HG03045 (cell line): ENCODE data around the gene CATSPERE.

Source experiments
- ATAC-seq: cut with Tn5 transposase; IDR thresholded peaks from one replicate; pipeline ENCODE4 v1.9.1; 2021; ENCODE audit warnings: mild to moderate bottlenecking, moderate library complexity; ENCODE audit not compliant: unreplicated experiment

The CATSPERE gene

DNA sequence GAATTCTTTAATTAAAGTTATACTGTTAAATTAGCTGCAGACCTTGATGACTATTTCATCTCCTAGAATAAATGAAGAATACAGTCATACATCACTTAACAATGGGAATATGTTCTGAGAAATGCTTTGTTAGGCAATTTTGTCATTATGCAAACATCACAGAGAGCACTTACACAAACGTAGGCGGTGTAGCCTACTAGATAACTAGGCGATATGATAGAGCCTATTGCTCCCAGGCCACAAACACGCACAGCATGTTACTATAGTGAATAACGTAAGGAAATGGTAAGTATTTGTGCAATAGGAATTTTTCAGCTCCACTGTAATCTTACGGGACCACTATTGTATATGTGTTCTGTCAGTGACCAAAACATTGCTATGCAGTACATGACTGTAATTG, 154.2 kb downstream of the CATSPERE start:
- ATAC-seq = no peak

DNA sequence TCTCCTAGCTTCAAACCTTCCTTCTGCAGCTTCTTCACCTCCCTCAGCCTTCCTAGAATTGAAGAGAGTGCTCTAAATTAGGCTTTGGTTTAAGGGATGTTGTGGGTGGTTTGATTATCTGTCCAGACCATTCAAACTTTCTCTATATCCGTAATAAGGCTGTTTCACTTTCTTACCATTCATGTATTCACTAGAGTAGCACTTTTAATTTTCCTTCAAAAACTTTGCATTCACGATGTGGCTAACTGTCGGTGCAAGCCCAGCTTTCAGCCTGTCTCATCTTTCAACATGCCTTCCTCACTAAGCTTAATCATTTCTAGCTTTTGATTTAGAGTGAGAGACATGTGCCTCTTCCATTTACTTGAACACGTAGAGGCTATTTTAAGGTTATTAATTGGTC, 165.6 kb downstream of the CATSPERE start:
- no peak for ATAC-seq

DNA sequence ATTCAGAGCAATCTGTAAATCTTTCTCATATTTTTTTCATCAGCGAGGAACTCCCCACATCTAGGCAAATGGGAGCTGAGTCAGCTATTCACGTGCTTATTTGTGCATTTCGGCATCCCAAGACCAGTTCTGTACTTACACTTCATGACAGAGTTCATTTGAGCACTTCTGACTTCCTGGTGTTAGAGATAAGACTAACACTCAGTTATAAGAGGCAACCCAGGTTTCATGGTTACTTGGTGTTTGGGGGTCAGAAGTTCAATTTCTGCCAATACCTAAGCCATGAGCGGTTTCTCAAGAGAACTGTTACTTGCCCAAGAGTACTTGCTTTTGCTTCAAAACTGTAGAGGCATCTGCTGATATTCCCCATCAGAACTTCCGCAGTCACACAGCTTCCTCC, 167.7 kb downstream of the CATSPERE start:
- no peak for ATAC-seq

DNA sequence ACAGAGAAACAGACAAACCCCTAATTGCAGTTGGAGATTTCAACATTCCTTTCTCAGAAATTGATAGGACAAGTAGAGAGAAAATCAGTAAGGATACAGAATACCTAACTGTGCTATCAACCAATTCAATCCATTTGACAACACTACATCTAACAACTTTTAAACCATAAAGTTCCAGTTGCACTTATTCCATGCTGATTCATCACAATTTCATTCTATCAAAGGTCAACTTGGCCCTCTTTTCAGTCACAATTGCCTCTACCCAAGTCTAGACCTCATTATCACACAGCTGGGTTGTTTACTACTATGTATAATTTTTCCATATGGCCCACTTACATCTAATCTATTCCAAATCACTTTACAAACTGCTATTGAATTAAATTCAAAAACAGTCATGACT, 172.1 kb downstream of the CATSPERE start:
- no peak for ATAC-seq

DNA sequence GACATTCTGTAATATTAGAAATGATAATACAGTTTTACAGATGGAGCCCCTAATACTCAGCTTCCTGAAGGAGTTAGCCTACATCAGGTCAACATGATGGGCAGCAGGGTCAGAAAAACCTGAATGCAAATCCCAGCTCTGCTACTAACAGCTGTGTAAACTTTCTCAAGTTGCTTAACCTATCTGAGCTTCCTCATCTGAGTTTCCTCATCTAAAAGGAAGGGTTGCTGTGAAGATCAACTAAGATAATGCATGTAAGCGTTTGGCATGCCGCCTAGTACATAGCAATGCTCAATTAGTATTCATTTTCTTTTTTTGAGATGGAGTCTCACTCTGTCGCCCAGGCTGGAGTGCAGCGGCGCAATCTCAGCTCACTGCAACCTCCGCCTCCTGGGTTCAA, 173.5 kb downstream of the CATSPERE start:
- no peak for ATAC-seq

DNA sequence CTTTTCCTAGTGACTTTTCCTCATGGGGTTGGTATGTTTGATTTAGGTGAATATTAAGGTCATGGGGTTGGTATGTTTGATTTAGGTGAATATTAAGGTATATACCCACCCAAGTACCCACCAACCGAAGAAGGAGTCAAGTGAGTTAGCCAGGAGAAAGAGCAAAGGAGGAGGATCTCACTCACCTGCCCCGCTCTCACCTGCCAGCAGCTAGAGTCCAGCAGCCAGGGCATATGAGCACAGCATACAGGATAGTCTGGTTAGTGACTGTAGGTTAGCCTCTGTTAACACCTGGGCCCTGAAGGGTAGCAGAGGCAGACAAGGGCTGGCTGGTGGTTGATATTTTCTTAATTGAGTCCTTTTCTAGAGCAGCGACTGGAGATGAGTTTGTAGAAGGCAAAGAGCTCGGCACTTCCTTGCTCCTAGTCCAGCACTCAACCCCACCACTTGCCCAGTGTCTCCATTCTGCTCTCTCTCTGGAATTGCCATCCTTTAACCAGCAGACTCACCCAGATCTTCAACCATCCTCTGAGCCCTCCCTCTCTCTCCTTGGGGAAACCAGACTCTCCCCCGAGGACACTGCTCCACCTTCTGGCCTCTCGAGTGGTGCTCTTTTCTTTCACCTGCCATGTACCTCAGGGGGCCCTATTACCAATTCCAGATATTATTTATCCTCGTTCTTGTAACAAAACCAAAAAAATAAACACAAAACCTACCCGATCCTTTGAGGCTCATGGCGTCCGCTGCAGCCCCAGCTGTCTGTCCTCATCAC, 175.6 kb downstream of the CATSPERE start:
- ATAC-seq = no peak

DNA sequence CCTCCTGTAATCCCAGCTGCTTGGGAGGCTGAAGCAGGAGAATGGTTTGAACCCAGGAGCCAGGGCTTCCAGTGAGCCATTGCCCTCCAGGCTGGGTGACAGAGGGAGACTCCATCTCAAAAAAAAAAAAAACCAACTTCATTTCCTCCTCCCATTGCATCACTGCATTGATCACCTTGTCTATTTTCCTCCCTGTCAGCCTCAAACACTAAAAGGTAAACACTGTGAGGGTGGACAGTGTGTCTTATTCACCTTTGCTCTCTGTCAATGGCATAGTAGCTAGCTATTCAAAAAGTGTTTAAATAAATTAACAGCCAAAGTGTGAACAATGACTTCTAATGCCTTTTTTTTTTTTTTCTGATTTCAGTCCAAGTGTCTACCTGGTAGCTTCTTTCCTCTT, 178.5 kb downstream of the CATSPERE start:
- no peak for ATAC-seq

DNA sequence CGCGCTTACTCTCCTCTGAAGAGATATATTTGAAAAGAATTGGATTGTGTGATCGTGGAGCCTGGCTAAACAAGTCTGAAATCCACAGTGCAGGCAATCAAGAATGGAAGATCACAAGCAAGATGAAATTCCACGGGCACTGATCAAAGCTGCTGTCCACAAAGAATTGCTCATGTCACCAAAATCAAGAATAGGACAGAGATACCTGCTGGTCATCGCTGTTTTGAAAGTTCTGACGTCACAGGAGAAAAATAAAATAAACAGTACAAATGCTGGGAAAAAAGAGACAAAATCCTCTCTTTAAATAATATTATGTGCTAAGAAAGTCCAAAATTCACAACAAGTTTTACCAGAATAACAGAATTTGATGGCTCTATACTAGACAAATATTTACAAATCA, 179.8 kb downstream of the CATSPERE start:
- ATAC-seq = no peak

DNA sequence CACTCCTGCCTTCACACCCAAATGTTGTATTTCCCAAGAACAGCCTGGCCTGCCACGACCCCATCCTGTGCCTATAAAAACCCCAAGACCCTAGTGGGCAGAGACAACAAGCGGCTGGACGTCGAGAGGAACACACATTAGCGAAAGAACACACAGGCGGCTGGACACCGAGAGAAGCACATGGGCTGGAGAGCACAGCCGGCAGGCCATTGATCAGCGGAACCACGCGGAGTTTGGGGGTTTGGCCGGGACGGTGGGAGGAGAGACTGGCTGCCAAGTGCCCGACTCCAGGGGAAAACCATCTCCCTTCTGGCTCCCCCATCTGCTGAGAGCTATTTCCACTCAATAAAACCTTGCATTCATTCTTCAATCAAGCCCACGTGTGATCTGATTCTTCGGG, 181.5 kb downstream of the CATSPERE start:
- ATAC-seq = no peak

DNA sequence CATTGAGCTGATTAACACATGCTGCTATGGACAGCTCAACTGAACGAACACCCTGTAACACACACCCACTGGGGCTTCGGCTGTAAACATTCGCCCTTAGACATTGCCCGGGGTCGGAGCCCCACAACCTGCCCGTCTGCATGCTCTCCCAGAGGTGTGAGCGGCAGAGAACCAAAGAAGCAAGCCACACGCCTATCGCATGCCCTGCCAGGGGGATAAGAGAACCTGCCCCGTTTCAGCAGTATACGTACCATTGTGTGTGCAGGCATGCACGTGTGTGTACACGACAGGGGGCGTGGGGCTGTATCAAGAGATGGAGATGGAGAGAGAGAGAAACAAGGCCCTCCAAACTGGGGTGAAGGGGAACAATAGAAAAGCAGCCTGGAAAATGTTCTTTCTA, 181.9 kb downstream of the CATSPERE start:
- no peak for ATAC-seq

DNA sequence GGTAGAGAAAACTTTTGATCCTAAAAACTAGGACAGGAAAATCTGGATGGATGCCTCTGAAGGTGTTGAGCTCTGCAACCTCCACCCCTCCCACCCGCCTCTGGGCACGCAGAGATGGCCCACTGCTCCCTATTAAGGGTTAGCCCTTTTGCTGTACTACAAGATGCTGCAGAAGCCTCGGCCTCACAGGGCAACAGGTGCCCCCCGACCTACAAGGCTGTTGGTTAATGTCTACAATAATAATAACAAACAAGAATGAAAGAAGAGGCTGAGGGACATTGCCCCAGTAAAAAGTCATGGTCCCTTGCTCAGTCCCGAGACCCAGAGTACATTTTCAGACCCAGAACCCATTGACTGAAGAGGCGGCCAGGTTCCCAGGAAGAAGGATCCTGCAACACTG, 184.3 kb downstream of the CATSPERE start:
- ATAC-seq = no peak

DNA sequence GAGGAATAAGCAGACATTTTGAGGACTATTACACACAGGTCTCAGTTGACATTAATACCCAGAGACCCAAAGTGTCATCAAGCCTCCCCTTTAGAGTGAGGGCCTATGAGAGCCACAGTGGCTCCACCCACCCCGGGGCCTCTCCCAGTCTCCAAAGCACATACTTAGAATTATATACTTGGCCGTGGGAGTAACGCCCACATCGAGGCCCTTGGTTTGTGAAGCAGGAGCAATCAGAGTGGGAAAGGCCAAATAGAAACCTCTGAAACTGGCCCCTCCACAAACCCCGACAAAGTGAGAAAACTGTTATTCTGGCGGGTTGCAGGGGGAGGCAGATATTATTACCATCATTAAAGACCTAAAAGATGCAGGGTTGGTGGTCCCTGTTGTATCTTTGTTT, 184.8 kb downstream of the CATSPERE start:
- no peak for ATAC-seq

DNA sequence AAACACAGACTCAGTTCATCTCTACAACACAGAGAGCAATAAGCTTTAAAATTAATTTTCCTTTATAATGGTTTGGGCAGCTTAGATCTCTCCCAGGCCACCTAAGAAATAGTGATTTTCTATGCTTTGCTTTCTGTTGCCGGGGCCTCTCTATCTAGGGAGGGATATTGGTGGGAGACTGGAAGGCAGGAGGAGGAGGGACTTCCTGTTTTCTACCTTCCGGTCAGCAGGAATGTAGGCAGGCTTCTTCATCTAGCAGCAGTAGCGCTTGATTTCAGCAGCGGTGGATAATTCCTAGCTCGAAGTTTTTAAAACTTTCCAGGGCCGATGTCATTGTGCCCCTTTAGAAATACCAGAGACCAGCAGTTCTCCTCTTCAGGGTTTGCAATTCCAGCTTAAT, 186.7 kb downstream of the CATSPERE start:
- ATAC-seq = no peak

DNA sequence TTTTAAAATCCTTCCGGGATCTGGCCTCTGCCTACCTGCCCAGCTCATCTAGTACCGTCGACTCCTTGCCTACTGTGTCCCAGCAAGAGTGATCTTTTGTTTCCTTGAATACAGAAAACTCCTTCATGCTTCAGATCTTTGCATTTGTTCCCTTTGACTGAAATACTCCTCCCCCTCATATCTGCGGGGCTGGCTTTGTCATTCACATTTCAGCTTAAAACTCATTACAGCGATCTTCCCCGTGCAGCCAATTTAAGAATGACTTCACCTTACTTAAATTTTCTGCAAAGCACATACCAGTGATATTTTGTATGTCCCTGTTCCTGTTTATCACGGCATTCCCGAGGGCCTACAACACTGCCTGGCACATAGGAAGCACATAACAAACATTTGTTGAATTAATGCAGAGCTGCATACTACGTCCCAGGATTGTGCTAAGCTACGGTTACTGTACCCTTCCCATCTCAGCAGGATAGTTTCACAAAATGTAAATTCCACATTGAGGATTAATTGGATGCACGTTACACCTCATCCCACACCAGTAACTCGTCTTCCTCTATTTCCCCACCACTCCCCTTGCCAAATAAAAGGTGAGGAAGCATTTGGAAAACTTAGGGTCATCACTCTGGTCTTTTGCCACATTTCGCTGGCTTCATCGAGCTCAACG, 191.0 kb downstream of the CATSPERE start:
- no peak for ATAC-seq

DNA sequence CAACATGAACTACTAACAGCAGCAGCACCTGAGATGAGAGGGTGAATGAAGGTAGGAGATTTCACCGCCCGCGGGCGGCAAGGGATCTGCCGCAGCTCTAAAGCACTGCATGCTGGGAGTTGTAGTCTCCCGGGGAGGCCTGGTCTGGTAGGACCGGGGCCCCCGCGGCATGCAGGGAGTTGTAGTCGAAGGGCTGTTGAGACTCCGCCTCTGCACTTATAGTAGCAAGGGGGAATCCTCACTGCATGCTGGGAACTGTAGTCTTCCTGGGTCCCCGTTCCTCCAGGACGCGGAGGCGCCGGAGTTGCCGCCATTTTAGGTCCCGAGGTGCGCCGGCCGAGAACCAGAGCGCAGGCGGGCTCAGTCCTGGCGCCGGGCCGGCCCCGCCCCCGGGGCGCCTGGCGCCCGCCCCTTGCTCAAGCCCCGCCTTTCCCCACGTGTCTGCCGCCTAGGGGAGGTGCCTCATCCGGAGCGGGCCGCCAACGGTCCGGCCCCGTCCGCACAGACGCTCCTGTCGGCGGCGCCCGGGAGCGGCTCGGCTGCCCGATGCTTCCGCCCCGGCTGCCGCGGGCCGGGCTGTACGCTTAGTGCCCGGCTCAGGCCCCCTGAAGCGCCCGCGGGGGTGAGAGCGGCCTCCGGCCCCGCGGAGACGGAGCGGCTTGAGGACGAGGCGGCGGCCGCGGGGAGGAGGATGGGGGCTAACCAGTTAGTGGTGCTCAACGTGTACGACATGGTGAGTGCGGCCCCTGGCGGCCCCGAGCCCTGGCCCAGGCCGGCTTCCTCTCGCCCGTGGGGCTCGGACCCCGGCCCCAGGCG, 191.8 kb downstream of the CATSPERE start, which contains the start of gene DESI2:
Gene DESI2, plus strand, starts transcription at position 504 of the 816 bp plus-strand sequence. Its CDS starts 188 bp downstream, at position 692.
- ATAC-seq = peak; percentile 97

DNA sequence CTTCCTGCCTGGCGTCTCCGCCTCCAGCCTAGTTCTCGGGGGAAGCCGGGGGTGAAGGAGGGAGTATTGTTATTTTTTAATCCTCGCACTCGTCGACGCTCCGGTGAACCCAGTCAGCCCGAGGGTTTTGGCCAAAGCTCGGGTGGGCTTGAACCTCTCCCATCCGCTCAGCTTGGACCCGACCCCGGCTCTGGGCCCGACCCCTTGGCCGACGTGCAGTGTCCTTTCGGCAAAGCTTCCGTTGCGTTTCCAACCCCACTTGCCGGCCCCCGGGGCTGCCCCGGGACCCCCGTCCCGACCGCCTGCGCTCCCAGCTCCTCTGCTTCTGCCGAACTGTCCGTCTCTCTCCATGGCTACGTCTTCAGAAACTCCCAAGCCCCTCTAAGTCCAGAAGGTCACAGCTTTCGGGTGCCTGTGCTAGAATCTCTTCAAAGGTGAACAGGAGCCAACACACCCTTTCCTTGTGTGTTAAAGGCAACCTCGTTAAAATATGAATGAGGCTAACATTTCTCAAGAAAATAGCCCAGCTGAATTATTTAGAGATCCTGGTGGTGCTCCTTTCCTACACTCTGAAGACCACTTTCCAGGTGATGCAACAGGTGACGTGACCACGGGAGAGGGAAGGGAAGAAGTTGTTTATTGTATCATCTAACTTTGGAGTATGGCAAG, 192.5 kb downstream of the CATSPERE start:
- no peak for ATAC-seq

DNA sequence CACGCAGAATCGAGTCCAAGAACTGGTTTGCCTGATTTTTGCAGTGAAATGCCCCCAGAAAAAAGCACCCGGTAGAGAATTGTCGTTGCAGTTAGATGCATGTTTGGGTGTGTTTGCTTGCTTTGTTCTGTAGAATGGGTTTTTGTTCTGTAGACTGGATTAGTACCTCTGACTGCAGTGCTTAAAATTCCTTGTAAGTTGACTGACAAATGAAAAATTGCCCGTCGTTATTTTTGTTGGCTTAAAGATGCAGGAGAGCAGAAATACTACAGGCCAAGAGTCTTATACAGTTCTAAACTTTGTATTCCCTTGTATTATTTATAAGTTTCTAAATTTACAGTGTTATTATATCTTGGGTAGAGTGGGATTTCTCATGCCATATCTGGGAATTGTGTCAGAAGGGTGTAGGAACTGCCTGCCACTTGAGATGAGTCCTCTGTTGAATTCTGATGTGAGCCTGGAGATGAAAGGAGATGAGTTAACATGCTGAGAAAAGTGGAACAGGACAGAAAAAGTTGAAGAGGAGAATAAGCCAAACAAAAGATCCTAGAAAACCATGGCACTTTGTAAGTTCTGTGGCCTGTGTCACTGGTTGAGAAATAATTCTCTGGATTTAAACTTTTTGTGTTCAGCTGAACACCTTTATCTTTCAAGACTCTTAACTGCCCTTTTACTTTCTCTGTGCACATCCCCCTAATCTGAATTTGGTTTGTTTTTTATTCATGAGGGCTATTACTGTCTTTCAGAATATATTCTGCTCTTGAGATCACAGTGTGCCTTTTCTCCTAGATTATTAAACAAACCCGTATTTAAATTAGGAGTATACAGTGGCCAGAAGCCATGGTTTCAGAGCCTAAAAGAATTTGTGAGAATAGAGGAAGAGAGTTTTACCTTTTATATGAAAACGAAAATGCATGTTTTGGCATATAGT, 193.3 kb downstream of the CATSPERE start:
- no peak for ATAC-seq

DNA sequence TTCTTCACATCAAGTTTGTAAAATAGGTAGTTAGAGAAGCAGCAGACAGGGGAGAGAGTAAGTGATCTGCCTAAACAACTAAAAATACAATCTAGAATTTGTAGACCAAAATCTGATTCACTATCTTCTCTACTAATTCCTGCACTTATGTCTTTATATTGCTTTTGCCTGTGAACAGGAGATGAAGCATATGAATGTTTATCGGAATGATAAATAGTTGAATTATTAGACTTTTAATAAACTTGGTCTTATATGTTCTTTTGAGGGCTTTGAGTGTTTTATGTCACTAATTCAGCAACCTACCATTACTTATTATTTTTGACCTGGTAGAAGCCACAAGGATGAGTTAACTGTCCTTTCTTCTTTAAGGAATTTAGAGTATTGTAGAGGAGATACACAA, 194.1 kb downstream of the CATSPERE start:
- ATAC-seq = no peak

DNA sequence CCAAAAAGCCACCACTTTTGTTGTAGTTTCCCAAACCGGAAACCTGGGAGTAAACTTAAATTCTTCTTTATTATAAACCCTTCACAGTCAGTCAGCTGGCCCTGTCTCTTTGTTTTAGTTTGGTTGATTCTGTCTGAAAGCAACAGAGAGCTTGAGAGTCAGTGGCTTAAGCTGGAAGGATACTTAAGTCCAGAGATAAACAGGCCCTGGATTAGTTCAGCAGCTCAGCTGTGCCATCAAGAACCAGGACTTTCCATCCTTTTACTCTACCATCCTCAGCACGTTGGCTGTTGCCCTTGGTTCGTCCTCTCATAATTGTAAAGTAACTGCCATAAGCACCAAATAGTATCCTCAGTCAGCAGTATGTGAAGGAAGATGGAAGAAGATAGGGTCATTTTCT, 196.3 kb downstream of the CATSPERE start:
- no peak for ATAC-seq

DNA sequence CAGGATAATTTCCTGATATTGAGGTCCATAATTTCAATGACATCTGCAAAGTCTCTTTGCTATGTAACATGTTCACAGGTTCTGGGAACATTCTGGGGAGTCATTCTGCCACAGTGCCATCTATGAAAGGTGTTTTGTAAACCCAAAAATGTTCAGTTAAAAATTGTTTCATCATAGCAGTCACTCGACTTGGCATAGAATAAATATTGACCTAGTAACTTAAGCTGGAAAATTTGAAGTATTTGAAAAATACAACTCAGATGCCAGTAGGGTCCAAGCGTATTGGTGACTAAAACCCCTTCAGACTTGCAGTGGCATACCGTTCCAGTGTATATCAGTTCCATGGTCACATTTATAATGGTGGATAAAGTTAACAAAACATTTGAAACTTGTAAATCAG, 198.6 kb downstream of the CATSPERE start:
- no peak for ATAC-seq
